Gastrocnemius medialis (tissue), 4 donors: ENCODE data around the gene BCR. TPM values are rescaled to one million over a fixed set of nuclear protein-coding genes. Genes with fewer than 3 reads are reported as not detected.

Experiments
- ATAC-seq, 2 donors: fragments of 150-250 bp; one replicate each; pipeline ENCODE4 v1.9.1; 2016
- DNase-seq, 2 donors: peaks; one replicate each; pipeline ENCODE4 v3.0.0-alpha.2; 2019
- H3K27ac ChIP-seq, 4 donors: fragments of 200-600 bp; sonication (generic); 1 replicate in 1 of 4; 2 replicates in 3 of 4; pipeline ENCODE4 v1.5.1; 2016 to 2018; ENCODE audit warnings: mild to moderate bottlenecking in 2 of 4, moderate library complexity in 1 of 4
- H3K27me3 ChIP-seq, 3 donors: fragments of 200-600 bp; sonication (generic) in 2 of 3; 1 replicate in 1 of 3; 2 replicates in 2 of 3; pipeline versions ENCODE4 v1.5.1 to v1.6.0; 2016 to 2019; ENCODE audit warnings: mild to moderate bottlenecking in 1 of 3, moderate library complexity in 1 of 3
- H3K36me3 ChIP-seq, 2 donors: fragments of 200-600 bp; sonication (generic) in 1 of 2; one replicate each; pipeline ENCODE4 v1.5.1; 2017 to 2018
- H3K4me1 ChIP-seq, 2 donors: fragments of 200-600 bp; sonication (generic) in 1 of 2; one replicate each; pipeline ENCODE4 v1.5.1; 2016 to 2017; ENCODE audit warnings: mild to moderate bottlenecking in 2 of 2
- H3K4me3 ChIP-seq, 4 donors: fragments of 200-600 bp; sonication (generic) in 3 of 4; 1 replicate in 1 of 4; 2 replicates in 3 of 4; pipeline ENCODE4 v1.5.1; 2016 to 2019; ENCODE audit warnings: mild to moderate bottlenecking in 2 of 4
- H3K9me3 ChIP-seq, 3 donors: fragments of 200-600 bp; sonication (generic) in 2 of 3; 1 replicate in 1 of 3; 2 replicates in 2 of 3; pipeline ENCODE4 v1.5.1; 2016 to 2019
- POLR2A ChIP-seq, 2 donors: fragments of 450-650 bp; IDR thresholded peaks; one replicate each; pipeline ENCODE4 v1.6.1; 2017; ENCODE audit warnings: antibody characterized with exemption in 2 of 2, mild to moderate bottlenecking in 2 of 2, moderate library complexity in 2 of 2
- in situ Hi-C, 4 donors: fragments of 200-750 bp; cut with MboI; loops; one replicate each; pipeline versions ENCODE4 v1.15.0 to v1.8.0; 2017; ENCODE audit warnings: low sequenced_read_pairs in 4 of 4
- intact Hi-C: fragments of 100-400 bp; cut with DNase I; formaldehyde crosslinking; loops from one replicate; pipeline ENCODE4 v1.15.1; 2023; ENCODE audit warnings: low total_unique reads
- total RNA-seq, 4 donors: library from RNA; depleted of rRNA; stranded (reverse); fragments of >200 nt; gene quantifications; one replicate each; pipeline versions ENCODE4 v1.1.0 to v1.2.3, GENCODE V29; 2016
- TF ChIP-seq, protein P1 (sequence below), 5 experiments: fragments of 450-650 bp in 3 of 5; fragments of 200-600 bp in 2 of 5; sonication (generic) in 2 of 5; IDR thresholded peaks in 4 of 5; conservative IDR thresholded peaks in 1 of 5; 1 replicate in 4 of 5; 2 replicates in 1 of 5; pipeline ENCODE4 v1.5.1; 2016 to 2019; ENCODE audit warnings: antibody characterized with exemption in 5 of 5, mild to moderate bottlenecking in 3 of 5, moderate library complexity in 3 of 5

The BCR gene
- total RNA-seq, 4 donors from 2014 or later, result 10.3 to 13.0 (median 12.4) TPM

DNA sequence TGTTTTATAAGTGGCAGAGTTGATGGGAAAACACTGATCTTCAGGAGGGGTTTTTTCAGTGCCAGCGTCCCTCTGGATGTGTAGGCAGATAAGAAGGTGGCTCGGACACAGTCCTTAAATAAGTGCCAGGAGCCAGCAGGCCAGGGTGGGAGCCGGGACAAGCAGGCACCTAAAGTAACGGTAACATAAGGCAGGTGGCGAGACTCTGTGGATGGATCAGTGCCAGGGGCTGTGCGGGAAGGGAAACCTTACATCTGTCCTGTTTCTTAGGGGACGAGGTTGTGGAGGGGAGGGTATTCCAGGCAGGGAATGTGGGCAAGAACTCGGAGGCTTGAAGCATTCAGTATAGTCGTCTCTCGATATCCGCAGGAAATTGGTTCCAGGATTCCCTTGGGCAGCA is 15.9 kb downstream of the BCR start:
- TF ChIP-seq POLR2A (IDR thresholded peaks at IDR 0.05), result no peak
- TF ChIP-seq, protein P1, sequence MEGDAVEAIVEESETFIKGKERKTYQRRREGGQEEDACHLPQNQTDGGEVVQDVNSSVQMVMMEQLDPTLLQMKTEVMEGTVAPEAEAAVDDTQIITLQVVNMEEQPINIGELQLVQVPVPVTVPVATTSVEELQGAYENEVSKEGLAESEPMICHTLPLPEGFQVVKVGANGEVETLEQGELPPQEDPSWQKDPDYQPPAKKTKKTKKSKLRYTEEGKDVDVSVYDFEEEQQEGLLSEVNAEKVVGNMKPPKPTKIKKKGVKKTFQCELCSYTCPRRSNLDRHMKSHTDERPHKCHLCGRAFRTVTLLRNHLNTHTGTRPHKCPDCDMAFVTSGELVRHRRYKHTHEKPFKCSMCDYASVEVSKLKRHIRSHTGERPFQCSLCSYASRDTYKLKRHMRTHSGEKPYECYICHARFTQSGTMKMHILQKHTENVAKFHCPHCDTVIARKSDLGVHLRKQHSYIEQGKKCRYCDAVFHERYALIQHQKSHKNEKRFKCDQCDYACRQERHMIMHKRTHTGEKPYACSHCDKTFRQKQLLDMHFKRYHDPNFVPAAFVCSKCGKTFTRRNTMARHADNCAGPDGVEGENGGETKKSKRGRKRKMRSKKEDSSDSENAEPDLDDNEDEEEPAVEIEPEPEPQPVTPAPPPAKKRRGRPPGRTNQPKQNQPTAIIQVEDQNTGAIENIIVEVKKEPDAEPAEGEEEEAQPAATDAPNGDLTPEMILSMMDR (IDR thresholded peaks at IDR 0.05 in 4 of 5, conservative IDR thresholded peaks at IDR 0.05 in 1 of 5), result no peak
- in situ Hi-C loops, result loop anchor here in 2 of 4 donors (25.0 kb wide), 1 partner anchor 191 kb away; no protein-coding TSS in a partner anchor
- Histone ChIP-seq H3K4me1 (no peaks in the 10 kb centered on the region), H3K4me3 (no peak overlapping the region), H3K36me3 (no peaks in the 10 kb centered on the region), H3K9me3 (no peaks in the 10 kb centered on the region), H3K27me3 (no peaks in the 10 kb centered on the region), H3K27ac (no peak overlapping the region)
- no peak for ATAC-seq
- no peak for DNase-seq
- intact Hi-C loops, result no loop called here

DNA sequence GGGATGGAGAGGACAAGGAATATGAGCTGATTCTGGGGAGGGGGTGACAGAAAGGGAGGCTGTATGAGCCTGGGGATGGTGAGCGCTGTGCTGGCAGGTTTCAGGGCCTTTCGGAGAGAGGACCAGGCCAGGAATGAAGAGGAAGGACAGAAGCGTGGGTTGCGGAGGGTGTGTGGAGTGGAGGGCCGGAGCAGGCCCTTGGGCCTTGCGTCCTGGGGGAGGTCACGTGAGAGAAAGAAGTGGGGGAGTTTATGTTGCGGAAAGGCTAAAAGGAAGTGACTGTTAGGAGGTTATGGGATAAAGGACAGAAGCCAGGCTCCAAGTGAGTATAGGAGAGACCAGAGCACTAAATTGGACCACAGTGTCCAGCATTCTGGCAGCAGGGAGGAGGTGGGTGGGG is 17.5 kb downstream of the BCR start:
- intact Hi-C loops (no loop called here), in situ Hi-C loops (loop anchor here in 2 of 4 donors (25.0 kb wide), 1 partner anchor 189 kb away; no protein-coding TSS in a partner anchor)
- no peak overlapping the region for H3K27ac ChIP-seq
- no peaks in the 10 kb centered on the region for H3K4me1 ChIP-seq
- ATAC-seq, result no peak
- TF ChIP-seq, protein P1 (IDR thresholded peaks at IDR 0.05 in 4 of 5, conservative IDR thresholded peaks at IDR 0.05 in 1 of 5), result no peak
- no peak for TF ChIP-seq POLR2A (IDR thresholded peaks at IDR 0.05)
- H3K36me3 ChIP-seq, result no peaks in the 10 kb centered on the region
- H3K9me3 ChIP-seq, result no peaks in the 10 kb centered on the region
- no peak for DNase-seq
- no peaks in the 10 kb centered on the region for H3K27me3 ChIP-seq
- no peak overlapping the region for H3K4me3 ChIP-seq

DNA sequence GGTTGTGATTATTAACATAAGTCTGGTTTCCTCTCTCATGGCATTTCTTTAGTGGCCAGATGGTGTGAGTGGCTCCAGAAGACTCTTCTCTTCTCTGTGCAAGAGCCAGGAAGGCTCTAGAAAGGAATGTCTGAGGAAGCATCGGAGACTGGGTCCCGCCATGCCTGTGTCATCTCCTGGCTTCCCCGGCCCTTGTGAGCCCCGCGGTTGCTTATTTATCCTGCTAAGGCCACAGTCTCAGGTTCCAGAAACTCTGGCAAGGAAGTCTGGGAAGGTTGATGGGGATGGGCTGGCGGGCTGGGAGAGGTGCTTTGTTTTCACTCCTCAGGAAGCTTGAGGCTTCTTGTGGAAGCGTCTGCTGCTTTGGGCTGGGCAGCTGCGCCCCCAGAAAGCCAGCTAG is 18.9 kb downstream of the BCR start:
- H3K36me3 ChIP-seq, result no peaks in the 10 kb centered on the region
- peaks cover 8 to 10% of the 10 kb centered on the region in 2 donors for H3K4me1 ChIP-seq
- no peak overlapping the region for H3K4me3 ChIP-seq
- DNase-seq, result no peak
- in situ Hi-C loops (loop anchor here in 2 of 4 donors (25.0 kb wide), 1 partner anchor 188 kb away; no protein-coding TSS in a partner anchor), intact Hi-C loops (no loop called here)
- no peaks in the 10 kb centered on the region for H3K27me3 ChIP-seq
- H3K9me3 ChIP-seq, result no peaks in the 10 kb centered on the region
- TF ChIP-seq, protein P1 (IDR thresholded peaks at IDR 0.05 in 4 of 5, conservative IDR thresholded peaks at IDR 0.05 in 1 of 5), result no peak
- no peak for TF ChIP-seq POLR2A (IDR thresholded peaks at IDR 0.05)
- no peak overlapping the region for H3K27ac ChIP-seq
- no peak for ATAC-seq

DNA sequence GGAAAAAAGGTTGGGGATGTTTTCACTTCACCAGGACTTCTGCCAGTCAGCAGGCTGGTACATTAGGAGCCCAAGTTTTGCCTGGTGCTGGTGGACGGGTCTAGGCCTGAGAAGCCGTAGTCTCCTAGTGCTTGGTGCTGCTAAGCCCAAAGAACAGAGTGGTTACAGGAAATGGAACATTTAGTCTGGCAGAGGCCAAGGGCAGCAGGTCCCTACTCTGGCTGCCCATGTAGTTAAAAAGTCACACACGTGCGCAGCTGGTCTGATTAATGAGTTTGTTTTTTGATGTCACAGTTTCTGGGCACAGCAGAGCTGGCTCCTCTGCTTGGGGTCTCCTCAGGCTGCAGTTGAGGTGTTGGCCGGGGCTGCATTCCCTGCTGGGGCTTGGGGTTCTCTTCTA is 20.6 kb downstream of the BCR start:
- Histone ChIP-seq H3K4me3 (no peak overlapping the region), H3K27ac (no peak overlapping the region), H3K9me3 (no peaks in the 10 kb centered on the region), H3K27me3 (no peaks in the 10 kb centered on the region), H3K36me3 (no peaks in the 10 kb centered on the region), H3K4me1 (peaks cover 26 to 27% of the 10 kb centered on the region in 2 donors)
- in situ Hi-C loops (no loop called here), intact Hi-C loops (no loop called here)
- TF ChIP-seq, protein P1 (IDR thresholded peaks at IDR 0.05 in 4 of 5, conservative IDR thresholded peaks at IDR 0.05 in 1 of 5), result no peak
- no peak for TF ChIP-seq POLR2A (IDR thresholded peaks at IDR 0.05)
- ATAC-seq (no peak), DNase-seq (no peak)
